ENCODE measurements around the gene UBE2S. TPM values are rescaled to one million over a fixed set of nuclear protein-coding genes. Genes with fewer than 3 reads are reported as not detected.
A peak's percentile ranks its signal among the peaks of the same experiment; 100 is the strongest.
"Not testable (repeated sequence)": the region's sequence is repeated elsewhere in the genome, so short reads cannot be mapped to it uniquely, and the experiment has no call there.

UBE2S gene
- 20.6 and 29.0 TPM in 2 replicates for total RNA-seq
- total RNA-seq (2013): 19.9 TPM
- 50.0 and 72.7 TPM in 2 replicates for polyA plus RNA-seq
- polyA minus RNA-seq: 59.5 and 171 TPM in 2 replicates

- peak within 1 kb of the TSS; percentile 99 for H3K27ac Mint-ChIP-seq
- Histone ChIP-seq H3K27ac (ENCODE audit: low read length in 2 of 2) (peak within 1 kb of the TSS; percentile 99 to 100), H3K4me3 (ENCODE audit: control extremely low read depth in 1 of 5, extremely low read depth in 1 of 5, insufficient read depth in 1 of 5, low read depth in 2 of 5, low read length in 4 of 5) (peak within 1 kb of the TSS; percentile 55 to 89 (median 77)), H3K4me1 (ENCODE audit: control insufficient read depth in 2 of 2, insufficient read depth in 2 of 2, low read length in 2 of 2) (peaks cover 11 to 25% of the 10 kb centered on the region in 2 donors), H3K79me2 (ENCODE audit: control insufficient read depth, insufficient read depth, low read length) (peaks cover 25% of the 10 kb centered on the region), H3K36me3 (replicated peaks in 1 of 2; ENCODE audit: control extremely low read depth in 1 of 2, control insufficient read depth in 1 of 2, extremely low read depth in 1 of 2, insufficient read depth in 2 of 2, low read length in 1 of 2) (peaks cover 0 to 34% of the 10 kb centered on the region in 2 experiments), H3K9me3 (ENCODE audit: control extremely low read depth in 1 of 3, control insufficient read depth in 2 of 3, insufficient read depth in 1 of 3, low read length in 2 of 3) (peaks cover 0 to 20% (median 3%) of the 10 kb centered on the region in 3 donors), H3K9ac (ENCODE audit: low read length) (peak within 1 kb of the TSS; percentile 79), H2AFZ (ENCODE audit: insufficient read depth, low read depth, low read length, poor library complexity, severe bottlenecking) (peak within 1 kb of the TSS; percentile 85), H3K4me2 (replicated peaks; ENCODE audit: low read depth, low read length, poor library complexity, severe bottlenecking) (peak within 1 kb of the TSS; percentile 90)
- DNase-seq; ATAC-seq (ENCODE audit: low read depth); H3K9me3 Mint-ChIP-seq (ENCODE audit: insufficient read depth); H3K27me3 ChIP-seq (replicated peaks in 1 of 4; ENCODE audit: control extremely low read depth in 1 of 4, control insufficient read depth in 3 of 4, insufficient read depth in 4 of 4, low read length in 3 of 4); H3K27me3 Mint-ChIP-seq; H4K20me1 ChIP-seq (ENCODE audit: control insufficient read depth, insufficient read depth, low read length, poor library complexity, severe bottlenecking): not testable (repeated sequence)
- ChIA-PET CTCF (interaction anchor here (1.0 kb wide), 1 partner anchor 9 kb away, joined by 3 read pairs; no protein-coding TSS in a partner anchor), POLR2A (interaction anchor here (0.6 to 2.3 kb wide), 13 partner anchors 14 to 290 kb away, joined by 3 to 21 read pairs (median 8); partner anchors contain the start of genes KMT5C, PPP1R12C, PPP6R1 and TMEM238)
- intact Hi-C loops (cut with micrococcal nuclease): loop anchor here (5.0 kb wide), 4 partner anchors 55 to 235 kb away; partner anchors contain the start of genes C19orf85, FIZ1, ISOC2 and ZNF580
- WGBS (ENCODE audit: insufficient coverage): 2% methylated on average over 36 of the region's 36 CpGs
- peak within 1 kb of the TSS; percentile 98 for H3K4me3 Mint-ChIP-seq
- peaks cover 32% of the 10 kb centered on the region for H3K4me1 Mint-ChIP-seq
Observed at GRCh38 chr19:55407550-55407799, at the start of gene UBE2S. UBE2S (minus strand) TSS chr19:55407788; CDS start chr19:55407589, 199 bp downstream.

GRCh38 chr19:55456347-55456746 lies 48.8 kb upstream of the UBE2S start:
- TF ChIP-seq EZH2 (IDR thresholded peaks at IDR 0.05; ENCODE audit: borderline replicate concordance, insufficient read depth, low read depth, low read length, poor library complexity, severe bottlenecking) (no peak), CTCF (IDR thresholded peaks at IDR 0.05) (no peak)
- Histone ChIP-seq H3K4me3 (ENCODE audit: control extremely low read depth in 1 of 5, extremely low read depth in 1 of 5, insufficient read depth in 1 of 5, low read depth in 2 of 5, low read length in 4 of 5) (no peak overlapping the region), H2AFZ (ENCODE audit: insufficient read depth, low read depth, low read length, poor library complexity, severe bottlenecking) (no peak overlapping the region), H3K4me1 (ENCODE audit: control insufficient read depth in 2 of 2, insufficient read depth in 2 of 2, low read length in 2 of 2) (peaks cover 19 to 22% of the 10 kb centered on the region in 2 donors), H3K27me3 (replicated peaks in 1 of 4; ENCODE audit: control extremely low read depth in 1 of 4, control insufficient read depth in 3 of 4, insufficient read depth in 4 of 4, low read length in 3 of 4) (peaks cover 0 to 20% (median 7%) of the 10 kb centered on the region in 4 experiments), H4K20me1 (ENCODE audit: control insufficient read depth, insufficient read depth, low read length, poor library complexity, severe bottlenecking) (no peaks in the 10 kb centered on the region), H3K27ac (ENCODE audit: low read length in 2 of 2) (no peak overlapping the region), H3K9ac (ENCODE audit: low read length) (no peak overlapping the region), H3K79me2 (ENCODE audit: control insufficient read depth, insufficient read depth, low read length) (no peaks in the 10 kb centered on the region), H3K9me3 (ENCODE audit: control extremely low read depth in 1 of 3, control insufficient read depth in 2 of 3, insufficient read depth in 1 of 3, low read length in 2 of 3) (peaks cover 0 to 15% (median 0%) of the 10 kb centered on the region in 3 donors), H3K4me2 (replicated peaks; ENCODE audit: low read depth, low read length, poor library complexity, severe bottlenecking) (no peak overlapping the region), H3K36me3 (replicated peaks in 1 of 2; ENCODE audit: control extremely low read depth in 1 of 2, control insufficient read depth in 1 of 2, extremely low read depth in 1 of 2, insufficient read depth in 2 of 2, low read length in 1 of 2) (peaks cover 0 to 2% of the 10 kb centered on the region in 2 experiments)
- intact Hi-C loops (cut with micrococcal nuclease): no loop called here
- ChIA-PET POLR2A (no interaction called here), CTCF (no interaction called here)
- Mint-ChIP-seq H3K4me1 (peaks cover 20% of the 10 kb centered on the region), H3K9me3 (ENCODE audit: insufficient read depth) (no peaks in the 10 kb centered on the region), H3K27ac (peak overlapping the region; percentile 15), H3K4me3 (no peak overlapping the region), H3K27me3 (peaks cover 13% of the 10 kb centered on the region)
- ATAC-seq (ENCODE audit: low read depth) (no peak), DNase-seq (no peak)
- 94% methylated on average over 13 of the region's 14 CpGs for WGBS (ENCODE audit: insufficient coverage)
